ENCODE data around the gene SCUBE3.

SCUBE3 gene

DNA sequence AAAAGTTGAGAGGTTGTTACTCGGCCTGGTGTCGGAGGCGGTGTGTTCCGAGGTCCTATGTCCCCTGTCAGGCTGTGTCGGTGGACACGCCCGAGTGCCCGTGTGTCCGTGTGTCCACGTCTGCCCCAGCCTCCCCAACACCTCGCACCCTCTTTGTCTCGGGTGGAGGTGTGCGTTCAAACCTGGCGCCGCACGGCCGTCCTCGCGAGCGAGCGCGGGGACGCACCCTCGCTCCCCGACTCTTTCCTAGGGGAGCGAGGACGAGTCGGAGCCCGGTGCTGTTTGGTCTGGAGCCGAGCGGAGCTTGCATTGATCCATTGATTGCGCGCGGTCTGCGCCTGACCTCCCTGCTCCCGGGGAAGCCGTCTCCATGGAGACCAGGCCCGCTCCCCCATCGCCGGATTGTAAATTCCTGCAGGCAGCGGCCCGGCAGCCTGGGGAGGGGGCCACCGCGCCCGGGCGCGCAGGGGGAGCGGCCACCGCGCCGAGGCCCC, 411 bp upstream of the SCUBE3 start:
- DNase-seq (ENCODE audit: low spot score), result peak; percentile 94

DNA sequence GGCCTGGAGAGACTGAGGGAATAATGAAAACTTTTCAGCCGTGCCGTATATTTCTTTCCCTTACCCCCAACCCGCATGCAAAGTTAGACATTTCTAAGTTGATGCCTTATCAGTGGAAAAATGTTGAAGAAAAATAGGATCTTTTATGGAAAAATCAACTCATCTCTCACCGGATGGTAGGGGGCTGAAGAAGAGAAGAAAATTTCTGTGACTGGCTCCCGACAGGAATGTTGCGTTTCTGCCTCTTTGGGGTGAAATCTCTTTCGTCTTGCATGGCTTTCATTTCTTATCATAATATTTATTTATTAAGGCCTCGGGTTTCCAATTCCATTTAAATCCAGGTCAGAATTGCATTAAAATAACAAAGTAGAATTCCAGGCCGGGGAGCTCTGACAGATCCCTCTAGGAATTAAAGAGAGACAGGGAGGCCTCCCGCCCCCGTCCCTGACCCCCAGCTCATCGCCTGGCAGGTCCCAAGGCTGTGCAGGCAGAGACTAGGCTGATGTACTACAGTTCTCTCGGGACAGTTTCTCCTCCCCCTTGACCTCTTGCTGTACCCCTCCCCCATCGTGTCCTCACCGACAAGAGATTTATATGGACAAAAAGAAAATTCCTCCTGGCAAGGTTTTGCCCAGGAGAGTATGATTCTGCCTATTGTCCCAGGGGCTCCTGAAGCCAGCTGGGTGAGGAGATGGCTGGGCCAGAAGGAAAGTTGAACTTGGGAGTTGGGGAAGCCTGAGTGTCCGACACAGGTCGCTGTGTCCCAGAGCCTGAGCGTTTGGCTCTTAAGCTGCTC, 1.3 kb downstream of the SCUBE3 start:
- DNase-seq (ENCODE audit: low spot score), result no peak

DNA sequence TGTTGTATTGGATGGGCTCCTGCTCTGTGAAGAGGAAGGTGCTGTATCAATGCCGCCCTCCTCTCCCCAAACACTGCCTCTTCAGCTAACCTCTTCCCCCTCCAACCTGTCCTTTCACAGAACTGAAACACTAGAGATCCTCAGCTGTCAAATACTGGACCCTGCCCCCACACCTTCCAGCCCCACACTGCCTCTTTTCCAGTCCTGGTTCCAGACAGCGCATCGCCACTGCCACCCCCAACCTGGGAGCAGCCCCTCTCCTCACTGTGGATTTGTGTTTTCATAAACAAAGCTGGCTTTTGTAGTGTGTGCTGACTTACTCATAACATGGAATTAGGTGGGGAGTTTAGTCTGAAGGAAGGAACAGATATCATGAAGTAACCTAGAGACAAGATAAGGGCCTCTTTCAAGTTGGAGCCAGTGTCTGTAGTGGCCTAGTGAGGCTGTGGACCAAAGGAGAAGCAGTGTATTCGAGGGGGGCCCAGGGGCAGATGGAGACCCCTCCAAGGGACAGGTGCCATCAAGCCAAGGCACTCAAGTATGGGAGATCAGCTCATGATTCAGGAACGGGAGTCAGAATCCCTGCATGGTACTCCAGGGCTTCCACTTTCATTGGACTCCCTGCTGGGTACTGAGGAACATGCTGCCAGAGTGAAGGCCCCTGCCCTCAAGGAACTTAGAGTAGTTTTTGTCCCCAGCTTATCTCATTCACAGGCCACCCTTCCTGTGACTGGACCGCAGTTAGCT, 2.1 kb downstream of the SCUBE3 start:
- DNase-seq (ENCODE audit: low spot score), result no peak

DNA sequence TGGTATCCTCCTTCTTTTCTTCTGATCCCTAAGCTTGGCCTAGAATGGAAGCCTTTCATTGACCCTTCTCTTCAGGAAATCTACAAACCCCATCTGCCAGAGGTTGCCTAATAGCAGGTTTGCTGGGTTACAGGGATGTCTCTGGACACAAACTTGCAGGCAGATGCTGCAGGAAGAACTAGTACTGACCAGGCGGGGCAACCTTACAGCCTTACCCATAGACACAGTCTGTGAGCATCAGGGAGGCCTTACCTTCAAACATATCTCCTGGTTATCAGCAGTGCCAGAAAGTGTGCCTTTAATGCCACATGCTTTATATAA, 2.6 kb downstream of the SCUBE3 start:
- no peak for DNase-seq (ENCODE audit: low spot score)

DNA sequence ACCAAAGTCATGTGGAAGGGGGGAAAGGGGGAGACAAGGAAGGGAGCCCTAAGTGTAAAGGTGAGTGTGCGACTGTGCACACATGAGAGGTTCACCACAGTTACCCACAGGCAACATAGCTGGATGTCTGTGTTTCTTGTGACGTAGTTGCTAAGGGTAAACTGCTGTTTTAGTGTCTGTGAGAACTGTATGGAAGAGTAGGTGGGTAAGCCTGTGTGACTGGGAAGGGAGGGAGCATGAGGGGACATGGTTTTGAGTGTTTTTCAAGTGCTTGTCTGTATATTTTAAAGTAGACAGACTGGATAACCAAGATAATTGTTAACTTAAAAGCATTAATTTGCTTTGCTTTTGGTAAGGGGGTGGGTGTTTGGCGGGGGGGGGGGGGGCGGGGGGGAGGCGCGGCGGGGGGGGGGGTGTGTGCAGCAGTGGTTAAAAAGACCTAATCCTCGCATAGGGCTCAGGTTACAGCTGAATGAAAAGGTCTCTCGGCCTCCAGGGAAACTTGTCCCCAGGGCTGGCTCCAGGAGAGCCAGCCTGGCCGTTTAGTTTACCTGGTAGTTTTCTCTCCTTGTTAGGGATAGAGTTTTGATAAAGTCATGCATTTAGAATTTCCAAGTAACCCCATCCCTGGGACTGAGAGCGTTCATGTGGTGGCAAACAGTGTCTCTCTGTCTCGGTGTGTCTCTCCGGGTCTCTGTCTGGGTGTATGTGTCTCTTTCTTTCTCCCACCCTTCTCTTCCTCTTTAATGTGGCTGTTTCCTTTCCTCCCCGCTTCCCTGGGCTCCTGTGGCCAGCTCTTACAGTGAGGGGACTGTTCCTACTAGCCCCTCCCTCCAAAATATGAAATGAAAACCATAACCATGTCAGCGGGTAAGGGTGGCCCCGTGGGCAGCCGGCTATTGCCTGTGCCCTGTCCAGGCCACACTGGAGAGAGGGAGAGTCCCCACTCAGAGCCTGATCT, 3.4 kb downstream of the SCUBE3 start:
- no peak for DNase-seq (ENCODE audit: low spot score)

DNA sequence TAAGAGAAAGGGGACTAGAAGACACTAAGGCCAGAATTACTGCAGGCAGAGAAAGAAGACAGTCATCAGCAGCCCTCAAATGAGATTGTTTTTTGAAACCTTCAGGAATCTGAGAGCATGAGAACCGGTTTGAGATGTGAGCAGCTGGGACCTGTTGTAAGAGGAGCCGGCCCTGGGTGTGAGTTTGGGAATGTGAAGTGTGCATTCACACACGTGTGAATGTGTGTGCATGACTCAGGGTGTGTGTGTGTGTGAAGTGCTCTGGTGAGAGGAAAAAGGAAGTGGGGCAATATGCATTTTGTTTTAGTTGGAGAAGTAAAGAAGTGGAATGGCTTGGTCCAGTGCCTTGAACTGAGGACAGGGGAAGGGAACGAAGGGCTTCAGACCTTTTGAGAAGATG, 4.3 kb downstream of the SCUBE3 start:
- no peak for DNase-seq (ENCODE audit: low spot score)

DNA sequence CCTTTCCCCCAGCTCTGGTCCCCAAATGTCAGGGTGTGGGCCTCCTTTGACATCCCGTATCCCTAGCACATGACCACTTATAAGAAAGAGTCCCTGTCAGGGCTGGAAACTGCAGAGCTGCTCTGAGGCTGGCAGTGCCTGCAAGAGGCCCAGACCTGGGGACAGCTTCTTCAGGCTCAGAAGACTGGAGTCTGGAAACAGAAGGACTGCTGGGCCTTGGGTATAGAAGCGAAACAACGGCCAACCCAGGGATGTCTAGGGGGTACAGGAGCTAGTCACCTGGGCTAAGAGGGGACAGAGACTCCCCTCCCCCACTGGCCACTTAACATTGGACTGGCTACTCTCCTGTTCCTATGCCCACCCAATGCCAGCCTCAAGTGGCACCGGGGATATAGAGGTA, 4.7 kb downstream of the SCUBE3 start:
- no peak for DNase-seq (ENCODE audit: low spot score)

DNA sequence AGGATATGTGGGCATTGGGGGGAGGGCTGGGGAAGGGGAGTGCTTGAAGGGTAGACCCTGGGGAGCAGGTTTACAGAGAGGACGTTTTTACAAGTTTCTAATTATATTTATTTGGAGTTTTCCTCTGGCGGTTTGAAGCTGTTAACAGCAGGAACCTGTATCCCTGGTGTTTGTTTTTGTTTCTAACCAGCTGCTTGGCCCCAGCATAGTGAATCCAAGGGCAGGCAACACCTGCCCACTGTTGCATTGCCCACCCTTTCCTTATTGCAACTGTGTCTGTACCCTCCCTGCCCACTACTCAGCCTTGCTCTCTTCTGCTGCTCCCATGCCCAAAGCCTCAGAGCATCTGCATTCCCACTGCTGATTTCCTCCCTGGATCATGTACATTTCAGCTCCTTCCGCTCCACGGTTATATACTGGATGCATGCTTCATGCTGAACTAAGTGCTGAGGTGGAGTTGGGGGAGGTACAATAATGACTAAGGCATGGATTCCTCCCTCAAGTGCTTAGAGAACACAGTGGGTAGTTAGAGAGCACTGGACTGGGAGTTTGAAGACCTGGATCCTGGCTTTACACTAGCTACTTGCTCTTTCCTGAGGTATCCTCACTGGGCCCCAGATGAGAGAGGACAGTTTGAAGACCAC, 6.0 kb downstream of the SCUBE3 start:
- DNase-seq (ENCODE audit: low spot score), result no peak

DNA sequence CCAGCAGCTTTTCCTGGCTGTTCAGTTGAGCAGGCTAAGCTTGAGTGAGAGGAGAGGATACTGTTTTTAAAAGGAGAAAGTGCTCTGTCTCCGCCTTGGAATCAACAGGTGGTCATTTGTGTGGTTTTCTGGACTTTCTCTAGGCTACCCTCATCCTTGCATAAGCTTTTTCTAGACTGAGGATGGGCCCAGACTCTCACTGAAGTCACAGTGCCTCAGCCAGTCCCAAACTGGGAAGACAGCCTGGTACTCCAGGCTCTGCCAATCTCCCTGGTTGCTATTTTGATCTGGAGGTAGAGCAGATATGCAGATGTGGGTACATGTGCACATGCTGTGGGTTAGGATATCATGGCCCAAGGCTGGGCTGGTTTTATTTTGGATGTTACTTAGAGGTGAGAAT, 7.0 kb downstream of the SCUBE3 start:
- no peak for DNase-seq (ENCODE audit: low spot score)

DNA sequence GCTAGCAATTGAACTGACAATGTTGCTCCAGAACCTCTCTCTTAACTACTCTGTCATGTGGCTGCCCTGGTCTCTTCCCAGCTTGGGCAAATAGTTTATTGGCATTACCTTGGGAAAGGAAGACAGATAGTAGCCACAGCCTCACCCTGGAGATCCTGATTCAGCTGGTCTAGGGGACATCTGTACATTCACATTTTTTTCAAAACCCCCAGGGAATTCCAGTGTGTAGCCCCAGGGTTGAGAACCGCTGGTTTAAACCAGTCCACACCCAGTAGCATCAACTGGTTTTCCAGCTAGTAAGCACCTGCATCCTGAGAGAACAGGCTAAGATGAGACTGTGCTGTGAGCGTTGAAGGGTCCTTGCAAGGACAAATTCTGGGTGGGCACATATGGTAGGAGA, 9.6 kb downstream of the SCUBE3 start:
- DNase-seq (ENCODE audit: low spot score), result no peak

DNA sequence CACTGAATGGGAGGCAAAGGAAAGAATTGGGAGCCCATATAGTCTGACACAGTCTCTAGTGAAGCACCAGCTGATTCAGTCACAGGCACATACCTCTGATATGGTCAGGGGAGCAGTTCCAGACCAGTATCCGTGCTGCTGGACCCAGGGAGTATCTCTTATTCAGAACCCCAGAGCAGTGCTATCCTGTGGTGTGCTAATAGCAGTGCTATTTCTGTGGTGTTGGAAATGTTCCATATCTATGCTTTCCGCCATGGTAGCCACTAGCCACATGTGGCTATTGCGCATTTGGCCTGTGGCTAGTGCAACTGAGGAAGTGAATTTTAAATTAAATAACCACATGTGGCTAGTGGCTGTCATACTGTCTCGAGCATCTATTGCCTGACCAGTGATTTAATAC, 11.0 kb downstream of the SCUBE3 start:
- no peak for DNase-seq (ENCODE audit: low spot score)

DNA sequence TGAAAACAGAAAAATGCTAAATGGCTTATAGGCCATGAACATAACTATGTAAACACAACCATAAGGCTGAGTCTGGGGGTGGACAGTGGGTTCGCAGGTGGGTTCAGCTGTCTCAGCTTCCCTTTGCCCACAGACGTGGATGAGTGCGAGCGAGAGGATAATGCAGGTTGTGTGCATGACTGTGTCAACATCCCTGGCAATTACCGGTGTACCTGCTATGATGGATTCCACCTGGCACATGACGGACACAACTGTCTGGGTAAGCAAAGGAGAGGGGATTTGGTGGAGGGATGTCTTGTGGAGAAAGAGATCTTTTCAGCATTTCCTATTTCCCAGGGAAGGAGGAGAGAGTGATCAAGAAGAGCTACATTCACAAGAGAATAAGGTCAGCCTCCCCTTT, 14.7 kb downstream of the SCUBE3 start:
- no peak for DNase-seq (ENCODE audit: low spot score)

DNA sequence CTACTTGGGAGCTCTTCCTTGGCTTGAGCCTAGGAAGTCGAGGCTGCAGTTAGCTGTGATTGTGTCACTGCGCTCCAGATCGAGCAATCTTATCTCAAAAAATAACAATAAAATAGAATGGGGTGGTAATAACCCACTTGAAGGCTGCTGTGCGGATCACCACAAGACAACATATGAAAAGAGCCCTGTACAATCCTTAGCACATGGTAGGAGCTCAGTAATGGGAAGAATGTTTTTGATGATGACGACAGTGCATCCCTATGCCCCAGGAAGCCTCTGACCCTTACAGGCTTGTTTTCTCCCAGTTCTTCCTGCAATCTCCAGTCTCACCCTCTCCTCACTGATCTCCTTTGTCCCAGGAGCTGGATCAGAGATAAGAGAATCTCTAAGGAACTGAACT, 15.5 kb downstream of the SCUBE3 start:
- no peak for DNase-seq (ENCODE audit: low spot score)

DNA sequence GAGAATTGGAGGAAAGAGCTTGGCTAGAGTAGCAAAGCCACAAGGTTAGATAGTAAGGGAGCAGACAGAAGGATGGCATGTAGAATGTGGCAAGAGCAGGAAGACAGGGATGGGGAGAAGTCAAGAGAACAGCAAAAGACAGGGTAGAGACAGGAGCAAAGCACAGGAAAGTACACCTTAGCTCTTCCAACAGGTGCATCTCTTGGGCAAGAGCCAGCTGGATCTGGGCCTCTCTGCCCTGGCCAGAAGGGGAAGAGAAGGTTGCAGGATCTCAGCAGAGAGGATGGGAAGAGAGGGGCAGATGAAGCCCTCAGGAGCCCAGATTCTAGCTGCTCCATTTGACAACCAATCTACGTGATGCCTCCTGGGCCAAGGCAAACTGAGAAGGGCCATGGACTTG, 16.7 kb downstream of the SCUBE3 start:
- DNase-seq (ENCODE audit: low spot score), result no peak

DNA sequence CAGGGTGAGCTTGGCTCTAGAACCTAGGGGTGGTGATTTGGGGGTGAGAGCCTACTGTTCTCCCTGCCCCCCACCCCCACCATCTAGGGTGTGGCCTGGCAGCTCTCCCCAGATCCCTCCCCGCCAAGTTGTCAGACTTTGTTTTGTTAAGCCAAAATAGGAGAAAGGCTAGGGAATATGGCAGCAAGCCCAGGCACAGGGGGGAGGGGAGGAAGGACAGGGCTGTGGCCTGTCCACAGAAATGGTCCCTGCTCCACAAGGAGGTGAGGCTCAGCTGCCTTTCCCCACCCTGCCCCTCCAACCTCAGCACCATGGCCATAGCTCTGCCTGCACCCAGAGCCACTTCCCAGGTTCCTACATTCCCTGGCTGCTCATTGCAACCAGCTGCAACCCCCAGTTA, 17.2 kb downstream of the SCUBE3 start:
- DNase-seq (ENCODE audit: low spot score), result no peak

DNA sequence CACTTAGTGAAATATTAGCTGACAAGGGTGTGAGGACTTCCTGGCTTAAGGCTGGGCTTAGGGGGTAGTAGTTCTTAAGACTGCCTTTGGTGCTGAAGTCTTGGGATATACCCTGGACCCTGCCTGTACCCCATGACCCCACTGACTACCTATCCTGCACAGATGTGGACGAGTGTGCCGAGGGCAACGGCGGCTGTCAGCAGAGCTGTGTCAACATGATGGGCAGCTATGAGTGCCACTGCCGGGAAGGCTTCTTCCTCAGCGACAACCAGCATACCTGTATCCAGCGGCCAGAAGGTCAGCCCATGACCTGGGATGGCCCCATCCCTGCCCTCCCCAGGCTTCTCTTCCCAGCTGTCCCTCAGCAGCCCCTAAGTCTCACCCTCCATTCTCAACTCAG, 17.8 kb downstream of the SCUBE3 start:
- no peak for DNase-seq (ENCODE audit: low spot score)

DNA sequence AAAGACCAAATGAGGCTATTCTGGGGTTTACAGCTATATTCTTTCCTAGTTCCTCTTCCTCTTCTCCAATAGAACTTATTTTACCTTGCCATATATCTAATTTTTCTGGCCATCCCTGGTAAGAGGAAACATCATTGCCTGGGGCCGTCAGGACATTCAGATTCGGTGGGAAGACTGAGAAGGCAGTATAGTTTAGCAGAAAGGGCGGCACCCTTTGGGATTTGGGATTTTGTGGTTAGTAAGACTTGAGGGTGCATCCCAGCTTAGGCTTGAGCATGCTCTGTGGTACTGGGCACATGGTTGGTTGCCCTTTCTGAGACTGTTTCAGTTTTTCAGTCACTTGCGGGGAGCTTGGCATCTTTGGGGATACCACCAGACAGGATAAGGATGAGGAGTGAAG, 21.1 kb downstream of the SCUBE3 start:
- no peak for DNase-seq (ENCODE audit: low spot score)

DNA sequence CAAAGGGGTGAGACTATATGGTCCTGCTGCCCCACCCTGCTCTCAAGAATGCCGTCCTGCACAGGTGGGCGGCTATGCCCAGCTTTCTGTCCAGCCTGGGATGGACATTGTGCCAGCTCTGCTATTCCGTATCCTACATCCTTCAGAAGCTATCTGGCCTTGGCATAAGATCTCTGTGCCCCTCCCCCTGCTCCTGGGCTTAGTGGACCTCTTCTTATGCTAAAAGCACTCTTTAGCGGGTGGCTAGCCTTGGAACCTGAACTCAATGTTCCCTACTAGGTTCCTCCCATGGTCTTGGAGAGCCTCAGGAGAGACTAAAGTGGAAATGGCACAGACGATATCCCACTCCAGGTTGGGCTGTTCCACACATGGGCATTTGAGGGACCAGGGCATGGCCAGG, 22.5 kb downstream of the SCUBE3 start:
- no peak for DNase-seq (ENCODE audit: low spot score)

DNA sequence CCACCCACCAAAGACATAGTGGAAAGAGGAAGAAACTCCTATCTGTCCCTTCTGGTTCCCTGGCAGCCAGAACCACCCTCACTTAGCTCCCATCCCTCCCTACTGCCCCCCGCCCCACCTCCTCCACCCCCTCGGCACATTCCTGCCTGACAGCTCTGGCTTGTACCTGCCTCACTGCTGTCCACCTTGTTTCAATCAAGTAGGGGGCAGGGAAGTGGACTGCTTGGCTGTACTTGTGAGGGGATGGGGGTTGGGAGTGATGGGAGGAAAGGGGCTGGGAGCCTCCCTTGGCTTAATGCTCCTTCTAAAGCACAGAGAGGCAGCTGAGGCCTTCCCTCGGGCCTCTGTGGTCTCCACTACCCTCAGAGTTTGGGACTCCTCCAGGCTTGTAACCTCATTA, 23.7 kb downstream of the SCUBE3 start:
- DNase-seq (ENCODE audit: low spot score), result no peak

DNA sequence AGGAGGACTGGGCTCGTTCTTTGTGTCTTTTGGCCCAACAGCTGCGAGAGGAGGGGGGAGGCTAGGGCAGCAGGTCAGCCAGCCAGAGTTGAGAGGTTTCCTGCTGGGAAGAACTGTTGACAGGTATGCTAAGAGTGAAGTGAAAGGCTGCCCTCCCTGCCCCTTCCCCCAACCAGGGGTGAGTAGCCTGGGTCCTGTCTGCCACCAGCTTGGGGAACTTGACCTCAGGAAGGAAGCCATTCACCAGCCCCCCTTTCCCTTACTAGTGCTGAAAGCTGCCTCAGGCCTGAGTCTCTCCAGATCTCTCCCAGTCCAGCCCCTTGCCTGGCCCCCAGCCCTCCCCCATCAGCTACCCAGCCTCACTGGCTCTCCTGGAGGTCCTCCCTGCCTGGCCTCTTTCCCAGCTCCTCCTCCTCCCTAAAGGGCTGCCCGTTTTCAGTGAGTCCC, 25.1 kb downstream of the SCUBE3 start:
- DNase-seq (ENCODE audit: low spot score), result no peak

DNA sequence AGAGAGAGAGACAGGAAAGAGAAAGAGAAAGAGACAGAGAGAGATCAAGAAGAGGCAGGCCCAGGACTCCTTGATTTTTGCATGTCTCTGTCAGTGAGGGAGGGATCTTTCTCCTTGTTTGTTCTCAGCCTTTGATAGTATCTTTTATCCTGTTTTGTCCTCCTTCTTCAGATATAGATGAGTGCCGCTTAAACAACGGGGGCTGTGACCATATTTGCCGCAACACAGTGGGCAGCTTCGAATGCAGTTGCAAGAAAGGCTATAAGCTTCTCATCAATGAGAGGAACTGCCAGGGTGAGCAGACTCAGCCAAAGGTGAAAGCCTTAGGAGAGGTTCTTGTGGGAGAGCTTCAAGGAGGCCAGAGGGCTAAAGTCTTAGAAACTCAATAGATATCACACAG, 25.8 kb downstream of the SCUBE3 start:
- no peak for DNase-seq (ENCODE audit: low spot score)

Data from ecto neural progenitor cell (in vitro differentiated cells).